ENCODE data around the gene CNOT1. TPM values are rescaled to one million over a fixed set of nuclear protein-coding genes. Genes with fewer than 3 reads are reported as not detected.

CNOT1 gene
- total RNA-seq, 1 experiment from 2014 or later, result 230 TPM

GRCh38 chr16:58497468-58497867 lies 132.2 kb downstream of the CNOT1 start:
- no peak overlapping the region for H3K4me3 ChIP-seq (replicated peaks in 1 of 2; ENCODE audit: low read depth in 1 of 2, low read length in 2 of 2)
- H2AFZ ChIP-seq (ENCODE audit: low read depth, low read length, poor library complexity, severe bottlenecking), result no peak overlapping the region
- H3K4me2 ChIP-seq (ENCODE audit: low read length), result no peak overlapping the region
- no peaks in the 10 kb centered on the region for H3K27me3 ChIP-seq (ENCODE audit: insufficient read depth, low read length)
- intact Hi-C loops (cut with micrococcal nuclease), result loop anchor here (5.0 kb wide), 1 partner anchor 165 kb away; no protein-coding TSS in a partner anchor
- BruUV-seq (replicated peaks), result no TSS peak
- no peak overlapping the region for H3K9ac ChIP-seq (ENCODE audit: low read length)
- no peaks in the 10 kb centered on the region for H3K79me2 ChIP-seq (ENCODE audit: insufficient read depth, low read length)
- H3K9me2 ChIP-seq (ENCODE audit: insufficient read depth), result no peaks in the 10 kb centered on the region
- POLR2A ChIA-PET, result interaction anchor here (1.6 kb wide), 1 partner anchor 161 kb away, joined by 4 read pairs; no protein-coding TSS in a partner anchor
- CTCF ChIA-PET, result interaction anchor here (0.5 to 1.4 kb wide), 2 partner anchors 8 to 14 kb away, joined by 3 to 5 read pairs; no protein-coding TSS in a partner anchor
- TF ChIP-seq MAX (IDR thresholded peaks at IDR 0.05), result no peak
- no peak for TF ChIP-seq ZNF274 (IDR thresholded peaks at IDR 0.05; ENCODE audit: low read depth, low read length)
- no peak for TF ChIP-seq SP1 (IDR thresholded peaks at IDR 0.05; ENCODE audit: low read depth)
- TF ChIP-seq YY1 (IDR thresholded peaks at IDR 0.05; ENCODE audit: extremely low read depth, insufficient replicate concordance, low read depth, low read length), result no peak
- no peak for TF ChIP-seq EGR1 (IDR thresholded peaks at IDR 0.05; ENCODE audit: low read depth)
- TF ChIP-seq REST (IDR thresholded peaks at IDR 0.05; ENCODE audit: low read depth), result no peak
- no peak for TF ChIP-seq TCF7L2 (IDR thresholded peaks at IDR 0.05; ENCODE audit: borderline replicate concordance, extremely low read depth, insufficient read depth, insufficient read length)
- no peak for TF ChIP-seq POLR2AphosphoS5 (IDR thresholded peaks at IDR 0.05; ENCODE audit: low read depth, low read length)
- TF ChIP-seq CEBPB (IDR thresholded peaks at IDR 0.05; ENCODE audit: low read depth), result no peak
- ATAC-seq (no peak), DNase-seq (ENCODE audit: low read depth, low spot score) (no peak)
- no peaks in the 10 kb centered on the region for H3K9me3 ChIP-seq (ENCODE audit: control insufficient read depth in 1 of 2, insufficient read depth in 1 of 2, low read depth in 1 of 2, low read length in 2 of 2)
- no peaks in the 10 kb centered on the region for H4K20me1 ChIP-seq (ENCODE audit: insufficient read depth)
- RAD21 ChIA-PET (ENCODE audit: low non-redundant PET in 1 of 2, low total read pairs in 2 of 2, uncharacterized antibody in 2 of 2, unreplicated experiment in 2 of 2), result no interaction called here
- no peak overlapping the region for H3K27ac ChIP-seq (ENCODE audit: low read depth, low read length)
- H3K4me1 ChIP-seq (ENCODE audit: control insufficient read depth in 1 of 2, insufficient read depth in 2 of 2, low read length in 2 of 2), result peaks cover 4 to 45% of the 10 kb centered on the region in 2 experiments; a peak in 3 of 4 replicates
- H3K36me3 ChIP-seq (ENCODE audit: control insufficient read depth in 1 of 2, insufficient read depth in 2 of 2, low read length in 2 of 2), result no peaks in the 10 kb centered on the region

Measured in HCT116 (cell line).